Nephron progenitor cell (in vitro differentiated cells): ENCODE data around the gene NHS.

Experiments
- DNase-seq: peaks from one replicate; pipeline ENCODE4 v3.0.0; 2021
- H3K27ac Mint-ChIP-seq: 2 replicates; pipeline ENCODE4 v1.8.0; 2021; ENCODE audit warnings: mild to moderate bottlenecking, moderate library complexity, mixed read lengths
- H3K27me3 Mint-ChIP-seq: 2 replicates; pipeline ENCODE4 v1.8.0; 2021; ENCODE audit warnings: mild to moderate bottlenecking, low read depth, mixed read lengths; ENCODE audit not compliant: poor library complexity
- H3K36me3 Mint-ChIP-seq: 2 replicates; pipeline ENCODE4 v1.8.0; 2021; ENCODE audit warnings: low read depth, mixed read lengths
- H3K4me1 Mint-ChIP-seq: 2 replicates; pipeline ENCODE4 v1.8.0; 2021; ENCODE audit warnings: mixed read lengths
- H3K4me3 Mint-ChIP-seq: 2 replicates; pipeline ENCODE4 v1.8.0; 2021; ENCODE audit warnings: mild to moderate bottlenecking, moderate library complexity, mixed read lengths
- H3K9me3 Mint-ChIP-seq: 2 replicates; pipeline ENCODE4 v1.8.0; 2021; ENCODE audit warnings: mild to moderate bottlenecking, moderate library complexity, mixed read lengths
- TF ChIP-seq, protein P1 (sequence below): fragments of 200-600 bp; sonication (generic); IDR thresholded peaks from 2 replicates; pipeline ENCODE4 v1.5.0; 2021; ENCODE audit warnings: antibody characterized with exemption

The NHS gene

DNA sequence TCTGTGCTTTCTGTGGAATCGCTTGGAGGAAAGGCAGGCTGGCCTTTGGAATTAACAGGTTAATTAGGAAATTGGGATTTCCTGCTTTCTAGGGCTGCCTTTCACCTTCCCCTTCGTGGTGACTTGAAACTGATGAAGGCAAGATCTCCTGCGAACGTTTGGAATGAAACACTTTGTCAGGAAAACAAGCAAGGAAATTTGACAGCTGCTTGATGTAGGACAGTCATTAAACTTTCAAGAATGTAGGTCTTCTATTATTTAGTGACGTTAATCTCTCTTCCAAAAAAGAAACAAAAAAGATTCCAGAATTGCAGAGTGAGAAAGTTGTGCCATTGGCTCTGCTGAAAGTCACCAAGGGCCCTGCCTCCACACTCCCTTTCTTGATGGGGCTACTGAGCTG lies 206.6 kb downstream of the NHS start:
- TF ChIP-seq, protein P1, sequence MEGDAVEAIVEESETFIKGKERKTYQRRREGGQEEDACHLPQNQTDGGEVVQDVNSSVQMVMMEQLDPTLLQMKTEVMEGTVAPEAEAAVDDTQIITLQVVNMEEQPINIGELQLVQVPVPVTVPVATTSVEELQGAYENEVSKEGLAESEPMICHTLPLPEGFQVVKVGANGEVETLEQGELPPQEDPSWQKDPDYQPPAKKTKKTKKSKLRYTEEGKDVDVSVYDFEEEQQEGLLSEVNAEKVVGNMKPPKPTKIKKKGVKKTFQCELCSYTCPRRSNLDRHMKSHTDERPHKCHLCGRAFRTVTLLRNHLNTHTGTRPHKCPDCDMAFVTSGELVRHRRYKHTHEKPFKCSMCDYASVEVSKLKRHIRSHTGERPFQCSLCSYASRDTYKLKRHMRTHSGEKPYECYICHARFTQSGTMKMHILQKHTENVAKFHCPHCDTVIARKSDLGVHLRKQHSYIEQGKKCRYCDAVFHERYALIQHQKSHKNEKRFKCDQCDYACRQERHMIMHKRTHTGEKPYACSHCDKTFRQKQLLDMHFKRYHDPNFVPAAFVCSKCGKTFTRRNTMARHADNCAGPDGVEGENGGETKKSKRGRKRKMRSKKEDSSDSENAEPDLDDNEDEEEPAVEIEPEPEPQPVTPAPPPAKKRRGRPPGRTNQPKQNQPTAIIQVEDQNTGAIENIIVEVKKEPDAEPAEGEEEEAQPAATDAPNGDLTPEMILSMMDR, result no peak
- Mint-ChIP-seq H3K27ac (no peak overlapping the region), H3K4me3 (no peak overlapping the region), H3K9me3 (no peaks in the 10 kb centered on the region), H3K27me3 (no peaks in the 10 kb centered on the region), H3K4me1 (peaks cover 70% of the 10 kb centered on the region), H3K36me3 (no peaks in the 10 kb centered on the region)
- no peak for DNase-seq

DNA sequence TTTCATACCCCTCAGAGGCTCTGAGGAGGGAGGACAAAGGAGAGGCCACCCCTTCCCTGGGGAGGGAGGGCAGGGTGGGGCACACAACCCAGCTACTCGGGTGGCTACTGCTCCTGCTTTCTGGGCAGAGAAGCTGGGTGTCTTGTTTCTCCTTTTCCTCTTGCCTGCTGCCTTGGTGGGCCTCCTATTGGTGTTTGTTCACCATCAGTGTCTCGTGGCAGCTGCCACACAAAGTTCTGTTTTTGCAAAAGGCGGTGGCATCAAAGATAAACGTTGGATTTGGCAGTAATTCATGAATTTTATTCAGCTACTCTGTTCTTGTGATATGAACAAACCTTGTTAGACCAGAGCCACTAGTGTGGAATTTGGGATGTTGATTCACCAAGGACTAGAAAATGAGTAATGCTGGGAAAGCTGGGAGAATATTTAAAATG lies 209.3 kb downstream of the NHS start:
- TF ChIP-seq, protein P1, result no peak
- Mint-ChIP-seq H3K36me3 (no peaks in the 10 kb centered on the region), H3K4me3 (no peak overlapping the region), H3K27me3 (no peaks in the 10 kb centered on the region), H3K27ac (peak overlapping the region; percentile 94), H3K9me3 (no peaks in the 10 kb centered on the region), H3K4me1 (peaks cover 51% of the 10 kb centered on the region)
- DNase-seq, result no peak

DNA sequence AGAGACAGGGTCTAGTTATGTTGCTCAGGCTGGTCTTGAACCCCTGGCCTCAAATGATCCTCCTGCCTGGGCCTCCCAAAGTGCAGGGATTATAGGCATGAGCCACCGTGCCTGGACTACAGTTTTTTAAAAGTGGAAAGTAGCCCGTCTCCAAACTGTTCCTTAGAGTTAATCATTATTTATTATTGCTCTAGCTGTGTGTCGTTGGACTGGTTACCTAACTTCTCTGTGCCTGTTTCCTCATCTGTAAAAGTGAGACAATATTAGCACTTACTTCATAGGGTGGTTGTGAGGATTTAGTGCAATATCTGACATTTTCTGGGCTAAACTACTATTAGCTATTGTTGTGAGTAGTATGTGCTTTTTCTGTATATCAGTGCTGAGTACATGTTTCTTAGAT lies 210.0 kb downstream of the NHS start:
- no peaks in the 10 kb centered on the region for H3K27me3 Mint-ChIP-seq
- TF ChIP-seq, protein P1, result no peak
- H3K9me3 Mint-ChIP-seq, result no peaks in the 10 kb centered on the region
- no peak for DNase-seq
- no peaks in the 10 kb centered on the region for H3K36me3 Mint-ChIP-seq
- H3K27ac Mint-ChIP-seq, result no peak overlapping the region
- H3K4me3 Mint-ChIP-seq, result no peak overlapping the region
- H3K4me1 Mint-ChIP-seq, result peaks cover 43% of the 10 kb centered on the region

DNA sequence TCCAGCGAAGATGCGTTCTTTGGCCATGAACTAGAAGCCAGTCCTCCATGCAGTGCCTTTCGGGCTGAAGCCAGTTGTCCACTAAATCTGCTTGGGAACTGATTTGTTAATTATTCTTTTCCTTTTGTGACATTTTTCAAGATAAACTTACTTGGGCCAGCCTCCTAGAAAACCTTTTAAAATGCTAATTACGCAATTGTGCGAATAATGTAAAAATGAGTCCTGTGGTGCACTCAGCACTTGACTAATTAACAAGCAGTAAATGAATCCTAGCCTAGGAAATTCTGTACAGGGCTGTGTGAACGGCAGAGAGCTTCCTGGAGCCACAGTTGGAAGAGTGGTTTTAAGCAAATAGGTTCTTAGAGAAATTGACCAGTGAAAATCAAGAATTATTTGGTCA lies 212.4 kb downstream of the NHS start:
- Mint-ChIP-seq H3K4me1 (peaks cover 37% of the 10 kb centered on the region), H3K27me3 (no peaks in the 10 kb centered on the region), H3K36me3 (no peaks in the 10 kb centered on the region), H3K4me3 (no peak overlapping the region), H3K27ac (no peak overlapping the region), H3K9me3 (no peaks in the 10 kb centered on the region)
- TF ChIP-seq, protein P1, result no peak
- no peak for DNase-seq

DNA sequence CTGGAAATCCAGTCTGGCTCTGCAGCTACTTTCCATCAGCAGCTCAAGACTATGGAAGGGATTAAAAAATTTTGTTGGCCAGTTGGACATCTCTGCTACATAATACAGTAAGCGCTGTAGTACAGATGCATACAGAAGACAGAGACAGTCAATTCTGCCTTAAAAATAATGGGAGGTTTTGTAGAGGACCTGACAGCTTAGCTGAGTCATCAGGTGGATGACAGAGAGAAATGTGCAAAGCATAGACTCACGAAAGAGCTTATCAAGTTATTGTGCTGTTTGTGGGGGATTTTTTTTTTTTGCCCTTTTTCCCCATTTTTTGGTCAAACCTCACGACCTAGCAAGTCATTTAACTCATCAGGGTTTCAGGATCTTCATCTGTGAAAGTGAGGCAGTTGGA lies 213.3 kb downstream of the NHS start:
- no peaks in the 10 kb centered on the region for H3K9me3 Mint-ChIP-seq
- H3K27me3 Mint-ChIP-seq, result no peaks in the 10 kb centered on the region
- DNase-seq, result no peak
- TF ChIP-seq, protein P1, result no peak
- no peaks in the 10 kb centered on the region for H3K36me3 Mint-ChIP-seq
- peak overlapping the region; percentile 77 for H3K27ac Mint-ChIP-seq
- H3K4me3 Mint-ChIP-seq, result no peak overlapping the region
- peaks cover 31% of the 10 kb centered on the region for H3K4me1 Mint-ChIP-seq

DNA sequence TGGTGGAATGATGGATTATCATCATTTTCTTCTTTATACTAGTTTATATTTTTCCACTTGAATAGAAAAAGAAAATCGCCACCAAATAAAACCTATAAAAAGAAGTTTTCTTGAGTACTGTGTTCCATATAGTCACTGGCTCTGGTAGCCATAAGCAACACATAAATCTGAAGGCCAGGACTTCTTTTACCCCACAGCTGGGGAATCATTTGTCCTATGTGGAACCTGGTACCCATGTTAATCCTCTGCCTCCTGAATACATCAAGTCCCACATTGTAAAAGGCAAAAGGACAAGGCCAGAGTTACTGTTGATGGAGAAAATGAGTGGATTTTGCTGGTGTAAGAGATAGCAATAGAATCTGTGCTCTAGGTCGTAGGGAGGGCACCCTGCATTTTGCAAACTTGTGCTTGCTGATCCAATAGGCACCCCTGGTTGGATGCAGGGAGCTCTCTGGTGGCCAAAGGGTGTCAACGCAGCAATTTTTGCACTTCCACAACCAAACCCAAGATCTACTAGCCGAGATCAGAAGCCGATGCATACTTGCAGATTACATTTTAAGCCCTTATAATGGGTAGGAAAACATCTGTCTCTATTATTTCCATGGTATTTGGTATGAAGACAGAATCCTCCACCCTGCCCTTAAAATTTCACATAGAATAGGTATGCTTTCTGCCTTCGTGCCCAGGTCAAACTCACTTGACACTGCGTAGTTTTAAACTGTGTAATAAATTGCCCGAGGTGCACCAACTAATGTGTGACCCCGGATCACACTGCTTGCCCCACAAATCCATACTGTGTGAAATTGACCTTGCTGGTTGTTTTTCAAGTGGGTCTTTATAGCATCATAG lies 216.1 kb downstream of the NHS start:
- peak; percentile 59 for DNase-seq
- Mint-ChIP-seq H3K9me3 (no peaks in the 10 kb centered on the region), H3K4me3 (no peak overlapping the region), H3K27me3 (no peaks in the 10 kb centered on the region), H3K27ac (peak overlapping the region; percentile 59), H3K36me3 (no peaks in the 10 kb centered on the region), H3K4me1 (peaks cover 28% of the 10 kb centered on the region)
- TF ChIP-seq, protein P1, result peak; percentile 87
